ENCODE data around the gene ANKRD18A. TPM values are rescaled to one million over a fixed set of nuclear protein-coding genes. Genes with fewer than 3 reads are reported as not detected.

Gene ANKRD18A
- total and polyA plus RNA-seq, 2 of the 4 experiments (the other 2 are of a cell fraction): not detected

DNA sequence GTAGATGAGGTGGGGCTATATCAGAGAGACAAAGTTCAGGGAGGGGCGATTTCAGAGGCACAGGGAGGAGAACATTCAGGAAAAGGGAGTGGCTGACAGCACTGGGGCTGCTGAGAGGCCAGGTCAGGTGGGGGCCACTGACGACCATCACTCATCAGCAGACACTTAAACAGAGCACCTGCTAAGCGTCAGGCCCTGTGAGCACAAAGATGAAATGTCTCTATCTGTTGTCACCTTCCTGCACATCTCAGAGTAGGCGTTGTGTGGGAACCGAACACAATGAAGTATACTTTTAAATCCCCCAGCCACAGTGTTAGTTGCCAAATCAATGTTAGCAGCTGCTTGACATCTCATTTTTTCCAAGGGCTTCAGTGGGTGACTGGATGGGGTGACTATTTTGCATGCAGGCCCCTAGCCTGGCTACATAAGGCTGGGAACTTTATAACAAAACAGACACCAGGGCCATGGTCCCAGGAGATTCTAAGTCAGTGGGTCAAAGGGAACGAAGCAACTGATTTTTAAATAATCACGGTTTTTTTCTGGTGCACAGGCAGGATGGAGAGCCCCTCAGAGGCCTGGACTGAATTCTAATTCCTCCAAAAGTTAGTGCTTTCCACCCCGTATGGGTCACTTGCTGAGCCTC lies 31.1 kb upstream of the ANKRD18A start:
- BruUV-seq (replicated peaks): no TSS peak
- no peak overlapping the region for H2BK120ac ChIP-seq (ENCODE audit: low read depth, low read length)
- intact Hi-C loops (cut with micrococcal nuclease): no loop called here
- ATAC-seq (ENCODE audit: low read depth) (no peak), DNase-seq (no peak)
- dilution Hi-C loops (cut with HindIII; ENCODE audit: low sequenced_read_pairs, unreplicated experiment): no loop called here
- H3K4ac ChIP-seq (ENCODE audit: low read depth, low read length): no peak overlapping the region
- POLR2A ChIA-PET (ENCODE audit: unreplicated experiment): no interaction called here
- TF ChIP-seq FOS (IDR thresholded peaks at IDR 0.05; ENCODE audit: low read depth, low read length): no peak
- TF ChIP-seq, protein P1, sequence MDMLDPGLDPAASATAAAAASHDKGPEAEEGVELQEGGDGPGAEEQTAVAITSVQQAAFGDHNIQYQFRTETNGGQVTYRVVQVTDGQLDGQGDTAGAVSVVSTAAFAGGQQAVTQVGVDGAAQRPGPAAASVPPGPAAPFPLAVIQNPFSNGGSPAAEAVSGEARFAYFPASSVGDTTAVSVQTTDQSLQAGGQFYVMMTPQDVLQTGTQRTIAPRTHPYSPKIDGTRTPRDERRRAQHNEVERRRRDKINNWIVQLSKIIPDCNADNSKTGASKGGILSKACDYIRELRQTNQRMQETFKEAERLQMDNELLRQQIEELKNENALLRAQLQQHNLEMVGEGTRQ (IDR thresholded peaks at IDR 0.05; ENCODE audit: low read depth, low read length): no peak
- TF ChIP-seq BHLHE40 (IDR thresholded peaks at IDR 0.05; ENCODE audit: low read depth, low read length): no peak
- TF ChIP-seq, protein P2, sequence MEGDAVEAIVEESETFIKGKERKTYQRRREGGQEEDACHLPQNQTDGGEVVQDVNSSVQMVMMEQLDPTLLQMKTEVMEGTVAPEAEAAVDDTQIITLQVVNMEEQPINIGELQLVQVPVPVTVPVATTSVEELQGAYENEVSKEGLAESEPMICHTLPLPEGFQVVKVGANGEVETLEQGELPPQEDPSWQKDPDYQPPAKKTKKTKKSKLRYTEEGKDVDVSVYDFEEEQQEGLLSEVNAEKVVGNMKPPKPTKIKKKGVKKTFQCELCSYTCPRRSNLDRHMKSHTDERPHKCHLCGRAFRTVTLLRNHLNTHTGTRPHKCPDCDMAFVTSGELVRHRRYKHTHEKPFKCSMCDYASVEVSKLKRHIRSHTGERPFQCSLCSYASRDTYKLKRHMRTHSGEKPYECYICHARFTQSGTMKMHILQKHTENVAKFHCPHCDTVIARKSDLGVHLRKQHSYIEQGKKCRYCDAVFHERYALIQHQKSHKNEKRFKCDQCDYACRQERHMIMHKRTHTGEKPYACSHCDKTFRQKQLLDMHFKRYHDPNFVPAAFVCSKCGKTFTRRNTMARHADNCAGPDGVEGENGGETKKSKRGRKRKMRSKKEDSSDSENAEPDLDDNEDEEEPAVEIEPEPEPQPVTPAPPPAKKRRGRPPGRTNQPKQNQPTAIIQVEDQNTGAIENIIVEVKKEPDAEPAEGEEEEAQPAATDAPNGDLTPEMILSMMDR (conservative IDR thresholded peaks at IDR 0.05; ENCODE audit: low read depth, low read length): no peak
- TF ChIP-seq SMC3 (IDR thresholded peaks at IDR 0.05; ENCODE audit: low read depth, low read length): no peak
- in situ Hi-C loops (cut with MboI; ENCODE audit: low sequenced_read_pairs): no loop called here
- CTCF ChIA-PET: no interaction called here
- no peak overlapping the region for H2BK15ac ChIP-seq (ENCODE audit: low read depth, low read length)
- no peaks in the 10 kb centered on the region for H3K4me1 ChIP-seq (ENCODE audit: control insufficient read depth, insufficient read depth, low read length)
- H4K91ac ChIP-seq (ENCODE audit: insufficient read depth, low read depth, low read length): no peak overlapping the region
- H2AFZ ChIP-seq (replicated peaks; ENCODE audit: low read length, poor library complexity): no peak overlapping the region
- H3K18ac ChIP-seq (ENCODE audit: low read depth, low read length): no peak overlapping the region
- no peak overlapping the region for H3K23ac ChIP-seq (ENCODE audit: low read depth, low read length)
- H3K36me3 ChIP-seq (ENCODE audit: control insufficient read depth, insufficient read depth, low read length): no peaks in the 10 kb centered on the region
- no peak overlapping the region for H3K27ac ChIP-seq (ENCODE audit: insufficient read depth, low read length)
- no peaks in the 10 kb centered on the region for H3K79me1 ChIP-seq (ENCODE audit: low read depth in 1 of 2, low read length in 2 of 2)
- H3K27me3 ChIP-seq (ENCODE audit: control insufficient read depth, insufficient read depth, low read length): peaks cover 2% of the 10 kb centered on the region
- no peak overlapping the region for H4K5ac ChIP-seq (ENCODE audit: low read depth, low read length)
- H3K9ac ChIP-seq (ENCODE audit: low read depth, low read length): no peak overlapping the region
- H3K4me2 ChIP-seq (ENCODE audit: low read depth, low read length): no peak overlapping the region
- H2BK5ac ChIP-seq (ENCODE audit: low read depth, low read length, poor library complexity, severe bottlenecking): no peak overlapping the region
- no CpG with 5 or more reads among the region's 8 CpGs for WGBS, 2 experiments (ENCODE audit: extremely low coverage in 2 of 2, insufficient read length in 1 of 2)
- no peak overlapping the region for H3K14ac ChIP-seq (replicated peaks; ENCODE audit: low read depth, low read length)
- H4K20me1 ChIP-seq (ENCODE audit: insufficient read depth, low read length): no peaks in the 10 kb centered on the region
- H3K9me3 ChIP-seq (ENCODE audit: control insufficient read depth, insufficient read depth, low read length): no peaks in the 10 kb centered on the region
- H3K56ac ChIP-seq (ENCODE audit: extremely low read depth, insufficient read depth, low read length): no peak overlapping the region
- H3K4me3 ChIP-seq (ENCODE audit: insufficient read depth, low read depth, low read length): no peak overlapping the region
- no peaks in the 10 kb centered on the region for H3K9me1 ChIP-seq (ENCODE audit: insufficient read depth, low read length)
- no peak overlapping the region for H2BK20ac ChIP-seq (ENCODE audit: low read depth, low read length)
- H4K8ac ChIP-seq (ENCODE audit: low read depth in 2 of 2, low read length in 2 of 2): no peak overlapping the region
- no peak overlapping the region for H2AK5ac ChIP-seq (ENCODE audit: low read depth, low read length)
- no peak overlapping the region for H2AK9ac ChIP-seq (replicated peaks; ENCODE audit: low read depth, low read length, poor library complexity)

All from IMR-90 (cell line).